RKO (cell line): ENCODE data around the gene PADI4.

Experiments used
- DNase-seq: peaks from one replicate; pipeline ENCODE4 v3.0.0-alpha.2; 2016; ENCODE audit warnings: low spot score

The PADI4 gene

GRCh38 chr1:17286646-17287045, 21.4 kb upstream of the PADI4 start:
- no peak for DNase-seq

- no peak for DNase-seq
These were observed 20.7 kb upstream of the PADI4 start for GRCh38 chr1:17287130-17287776.

DNA sequence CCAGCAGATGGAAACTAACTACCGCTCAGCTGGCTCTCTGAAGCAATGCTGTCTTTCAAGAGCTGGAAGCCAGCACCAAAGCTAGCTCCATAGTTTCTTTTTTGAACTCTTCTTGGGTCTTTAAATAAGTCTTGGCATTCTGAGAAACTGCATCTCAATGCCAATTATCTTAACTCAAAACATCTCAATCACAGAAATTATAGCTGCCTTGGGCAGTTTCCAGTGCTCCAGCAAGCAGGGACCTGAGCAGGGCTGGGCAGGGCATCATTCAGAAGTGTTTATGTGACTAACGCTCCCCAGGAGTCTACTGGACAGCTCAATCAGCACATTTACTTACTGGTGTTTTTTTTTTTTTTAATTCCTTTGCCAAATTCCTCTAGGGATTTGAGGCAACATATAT, 18.3 kb upstream of the PADI4 start:
- DNase-seq: no peak

DNA sequence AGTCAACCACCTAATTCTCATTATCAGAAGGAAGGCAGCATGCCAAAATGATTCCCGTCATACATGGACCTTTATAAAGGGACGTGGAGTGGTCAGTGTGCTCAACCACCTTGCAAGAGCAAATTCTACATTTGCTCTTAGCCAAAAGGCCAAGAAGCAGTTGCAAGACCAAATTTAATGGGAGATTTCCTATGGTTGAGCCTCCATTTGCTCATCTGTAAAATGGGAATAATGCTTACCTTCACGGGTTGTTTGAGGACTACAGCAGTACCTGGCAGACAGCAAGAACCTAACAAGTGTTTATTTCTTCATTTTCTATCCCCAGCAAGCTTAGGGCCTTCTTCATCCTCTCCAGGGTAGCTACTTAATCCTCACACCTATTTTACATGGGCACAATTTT, 17.4 kb upstream of the PADI4 start:
- DNase-seq: no peak

GRCh38 chr1:17292299-17293160, 15.5 kb upstream of the PADI4 start:
- DNase-seq: no peak

DNA sequence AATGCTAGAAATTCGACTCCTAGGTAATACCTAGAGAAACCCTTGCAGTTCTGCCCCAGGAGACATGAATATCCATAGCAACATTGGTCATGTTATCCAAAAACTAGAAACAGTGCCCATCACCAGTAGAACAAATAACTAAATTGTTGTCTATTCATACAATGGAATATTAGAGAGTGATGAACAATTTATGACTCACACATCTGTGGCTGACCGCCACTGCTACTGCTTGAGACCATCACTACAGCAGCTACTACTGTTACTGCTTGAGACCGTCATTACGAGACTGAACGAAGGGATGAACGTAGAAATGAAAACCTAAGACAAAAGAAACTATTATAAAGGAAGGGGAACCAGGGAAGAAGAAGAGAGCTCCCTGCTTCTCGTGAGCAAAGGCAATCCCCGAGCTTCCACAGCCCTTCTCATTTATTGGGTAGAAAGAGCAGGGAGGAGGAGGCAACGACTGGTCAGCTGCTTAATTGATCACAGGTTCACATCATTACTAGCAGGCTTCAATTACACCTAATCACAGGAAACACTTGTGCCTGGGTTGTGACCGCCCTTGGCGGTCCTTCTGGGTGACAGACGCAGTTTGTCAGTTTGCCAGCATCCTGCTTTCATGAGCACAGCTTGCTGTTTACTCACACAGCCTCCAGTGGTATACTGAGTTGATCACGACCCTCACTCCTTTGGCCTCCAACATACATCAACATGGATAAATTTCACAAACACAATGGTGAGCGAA, 14.1 kb upstream of the PADI4 start:
- DNase-seq: no peak

DNA sequence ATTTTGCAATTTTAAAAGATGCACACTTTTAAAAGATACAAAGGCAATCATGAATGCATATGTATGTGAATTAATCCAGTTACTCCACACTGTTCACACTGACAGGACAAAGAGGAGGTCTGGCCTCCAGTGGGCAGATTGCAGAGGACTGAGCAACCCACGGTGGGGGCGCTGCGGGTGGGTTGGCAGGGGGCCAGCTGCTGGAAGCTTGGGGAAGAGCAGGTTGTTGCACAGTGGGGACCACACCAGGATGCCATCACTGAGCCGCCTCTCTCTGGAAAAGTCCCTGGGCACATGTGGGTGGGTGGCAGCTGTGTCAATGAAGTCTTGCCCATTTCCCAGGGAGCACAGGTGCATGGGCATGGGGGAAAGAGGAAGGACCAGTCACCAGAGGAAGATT, 12.7 kb upstream of the PADI4 start:
- DNase-seq: no peak

DNA sequence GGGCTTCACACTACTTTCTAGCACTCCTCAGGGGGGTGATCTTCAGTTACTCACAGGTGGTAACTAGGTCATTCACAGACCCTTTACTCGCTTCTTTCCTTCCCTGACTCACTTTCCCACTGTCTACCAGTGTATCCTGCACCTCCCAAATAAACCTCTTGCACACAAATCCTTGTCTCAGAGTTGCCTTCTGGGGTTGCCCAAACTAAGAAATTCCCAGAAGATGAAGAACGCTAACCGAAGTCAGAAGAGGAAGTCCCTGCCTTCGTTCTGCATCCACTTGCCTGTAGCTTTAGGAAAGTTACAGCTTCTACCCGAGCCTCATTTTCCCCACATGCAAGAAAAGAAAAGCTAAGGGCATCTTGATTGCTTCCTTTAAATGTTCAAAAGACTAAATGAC, 11.9 kb upstream of the PADI4 start:
- no peak for DNase-seq

- no peak for DNase-seq
These were observed 10.0 kb upstream of the PADI4 start for GRCh38 chr1:17297991-17298390.

- DNase-seq: no peak
These were observed 6.2 kb upstream of the PADI4 start for GRCh38 chr1:17301767-17302166.

- no peak for DNase-seq
These were observed 3.7 kb upstream of the PADI4 start for GRCh38 chr1:17304151-17304825.

DNA sequence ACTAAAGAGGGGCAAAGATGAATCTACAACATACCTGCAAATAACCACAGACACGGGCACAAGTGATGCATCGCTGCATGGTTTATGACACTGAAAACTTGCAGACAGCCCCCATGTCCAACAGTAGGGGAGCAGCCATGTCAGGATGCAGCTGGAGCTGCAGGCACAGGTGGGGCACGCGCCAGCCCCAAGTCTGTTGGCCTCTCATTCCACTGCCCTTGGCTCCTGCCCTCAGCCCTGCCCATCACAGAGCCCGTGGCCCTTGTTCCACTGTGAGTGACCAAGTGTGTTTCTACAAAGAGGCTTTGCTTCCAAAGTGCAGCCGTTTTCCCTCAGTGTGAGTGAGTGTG, 3.2 kb upstream of the PADI4 start:
- no peak for DNase-seq

DNA sequence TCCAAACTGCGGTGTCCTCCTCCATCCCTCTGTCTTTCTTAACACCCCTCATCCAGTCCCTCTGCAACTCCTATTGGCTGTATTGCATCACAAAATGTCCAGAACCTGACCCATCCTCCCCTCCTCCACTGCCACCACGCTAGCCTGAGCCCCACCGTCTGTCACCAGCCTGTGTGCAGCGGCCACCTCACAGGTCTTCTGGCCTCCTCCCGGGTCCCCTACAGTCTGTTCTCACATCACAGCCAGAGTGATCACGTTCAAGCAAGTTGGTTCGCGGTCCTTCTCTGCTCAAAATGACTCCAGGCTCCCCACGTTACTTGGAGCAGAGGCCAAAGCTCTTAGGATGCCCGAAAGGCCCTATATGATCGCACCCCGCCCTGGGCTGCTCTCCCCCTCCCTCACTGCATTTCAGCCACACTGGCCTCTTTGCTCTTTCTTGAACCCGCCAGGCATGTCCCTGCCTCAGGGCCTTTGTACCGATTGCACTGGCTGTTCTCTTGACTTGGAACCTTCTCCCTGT, 2.4 kb upstream of the PADI4 start:
- DNase-seq: no peak

GRCh38 chr1:17306407-17306806, 1.6 kb upstream of the PADI4 start:
- no peak for DNase-seq

DNA sequence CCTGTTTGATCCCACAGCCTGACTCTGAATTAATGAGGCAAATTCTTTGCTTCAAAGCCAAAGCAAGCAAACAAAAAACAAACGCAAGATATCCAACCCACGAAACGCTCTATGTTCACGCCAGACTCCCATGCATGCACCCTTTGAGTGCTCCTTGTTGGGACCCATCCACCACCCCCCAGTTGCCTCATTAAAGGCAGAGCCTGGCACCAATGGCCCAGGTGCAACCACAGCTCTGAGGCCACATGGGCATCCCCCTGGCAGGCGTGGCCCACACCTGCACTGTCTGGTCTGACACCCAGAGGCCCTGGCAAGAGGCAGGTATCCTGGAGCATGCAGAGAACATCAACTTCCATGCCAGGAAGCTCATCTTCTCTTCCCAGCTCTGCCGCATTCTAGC, 1.1 kb upstream of the PADI4 start:
- DNase-seq: no peak

GRCh38 chr1:17307329-17307728, 668 bp upstream of the PADI4 start:
- DNase-seq: no peak

DNA sequence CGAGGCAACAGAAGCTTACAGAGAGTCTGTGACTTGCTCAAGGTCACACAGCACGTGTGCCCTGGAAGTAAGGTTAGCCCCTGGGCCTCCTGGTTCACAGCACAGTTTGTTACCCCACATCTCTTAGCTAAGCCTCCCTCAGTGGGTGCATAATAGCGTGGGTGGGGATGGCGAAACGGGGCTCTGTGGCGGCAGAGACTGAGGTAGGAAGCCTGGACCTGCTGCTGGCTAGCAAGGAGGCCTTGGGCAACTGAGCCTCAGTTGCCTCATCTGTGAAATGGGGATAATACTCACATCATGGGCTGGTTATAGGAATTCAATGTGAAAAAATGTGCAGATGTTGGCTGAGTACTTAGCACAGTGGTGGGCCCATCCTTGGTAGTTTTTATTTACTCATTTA, 596 bp downstream of the PADI4 start:
- no peak for DNase-seq

- DNase-seq: no peak
These were observed 1.6 kb downstream of the PADI4 start for GRCh38 chr1:17309426-17310067.

GRCh38 chr1:17310068-17310640, 2.2 kb downstream of the PADI4 start:
- DNase-seq: no peak

- no peak for DNase-seq
These were observed 5.7 kb downstream of the PADI4 start for GRCh38 chr1:17313530-17314309.
